ENCODE measurements around the gene KEAP1. TPM values are rescaled to one million over a fixed set of nuclear protein-coding genes. Genes with fewer than 3 reads are reported as not detected.

The KEAP1 gene
- total RNA-seq, 2 donors from 2014 or later = 53.3 to 59.5 TPM

GRCh38 chr19:10478476-10478875 lies 24.7 kb downstream of the KEAP1 start:
- H3K27me3 Mint-ChIP-seq (ENCODE audit: insufficient read depth) = peaks cover 23% of the 10 kb centered on the region
- no peaks in the 10 kb centered on the region for H3K4me1 ChIP-seq (ENCODE audit: control insufficient read depth, insufficient read depth, low read length)
- H3K9ac ChIP-seq (ENCODE audit: extremely low read depth, low read length, poor library complexity, severe bottlenecking) = no peak overlapping the region
- no peaks in the 10 kb centered on the region for H3K36me3 Mint-ChIP-seq (ENCODE audit: low read depth)
- no peaks in the 10 kb centered on the region for H3K9me3 ChIP-seq (ENCODE audit: control insufficient read depth, low read length)
- no peak for TF ChIP-seq CTCF (conservative IDR thresholded peaks at IDR 0.05)
- H3K4me3 ChIP-seq (ENCODE audit: low read length) = no peak overlapping the region
- no peaks in the 10 kb centered on the region for H3K9me3 Mint-ChIP-seq
- no peak overlapping the region for H3K27ac ChIP-seq (ENCODE audit: low read depth, low read length)
- H3K27ac Mint-ChIP-seq = no peak overlapping the region
- peaks cover 7% of the 10 kb centered on the region for H3K27me3 ChIP-seq (ENCODE audit: control insufficient read depth, insufficient read depth, low read length, poor library complexity, severe bottlenecking)
- no peak for DNase-seq
- 67% methylated on average over 2 to 5 of the region's 5 CpGs for WGBS, 2 experiments (ENCODE audit: insufficient coverage in 1 of 2, insufficient read length in 1 of 2)
- H3K4me1 Mint-ChIP-seq = no peaks in the 10 kb centered on the region
- no peak overlapping the region for H3K4me3 Mint-ChIP-seq
- no peaks in the 10 kb centered on the region for H3K36me3 ChIP-seq (ENCODE audit: control insufficient read depth, insufficient read depth, low read length)

GRCh38 chr19:10474962-10475451 lies 28.1 kb downstream of the KEAP1 start:
- Mint-ChIP-seq H3K27me3 (ENCODE audit: insufficient read depth) (peaks cover 17% of the 10 kb centered on the region), H3K27ac (no peak overlapping the region), H3K4me1 (no peaks in the 10 kb centered on the region), H3K9me3 (no peaks in the 10 kb centered on the region), H3K36me3 (ENCODE audit: low read depth) (no peaks in the 10 kb centered on the region), H3K4me3 (no peak overlapping the region)
- Histone ChIP-seq H3K9me3 (ENCODE audit: control insufficient read depth, low read length) (no peaks in the 10 kb centered on the region), H3K4me1 (ENCODE audit: control insufficient read depth, insufficient read depth, low read length) (no peaks in the 10 kb centered on the region), H3K4me3 (ENCODE audit: low read length) (no peak overlapping the region), H3K9ac (ENCODE audit: extremely low read depth, low read length, poor library complexity, severe bottlenecking) (no peak overlapping the region), H3K27ac (ENCODE audit: low read depth, low read length) (no peak overlapping the region), H3K27me3 (ENCODE audit: control insufficient read depth, insufficient read depth, low read length, poor library complexity, severe bottlenecking) (peaks cover 7% of the 10 kb centered on the region), H3K36me3 (ENCODE audit: control insufficient read depth, insufficient read depth, low read length) (no peaks in the 10 kb centered on the region)
- 69 to 81% methylated on average over 4 to 6 of the region's 6 CpGs for WGBS, 2 experiments (ENCODE audit: insufficient coverage in 1 of 2, insufficient read length in 1 of 2)
- TF ChIP-seq CTCF (conservative IDR thresholded peaks at IDR 0.05) = no peak
- no peak for DNase-seq

- no peaks in the 10 kb centered on the region for H3K27me3 ChIP-seq (ENCODE audit: control insufficient read depth, insufficient read depth, low read length, poor library complexity, severe bottlenecking)
- DNase-seq = no peak
- no peak for TF ChIP-seq CTCF (conservative IDR thresholded peaks at IDR 0.05)
- no peak overlapping the region for H3K27ac Mint-ChIP-seq
- no peak overlapping the region for H3K27ac ChIP-seq (ENCODE audit: low read depth, low read length)
- H3K27me3 Mint-ChIP-seq (ENCODE audit: insufficient read depth) = peaks cover 6% of the 10 kb centered on the region
- H3K36me3 Mint-ChIP-seq (ENCODE audit: low read depth) = no peaks in the 10 kb centered on the region
- H3K4me3 Mint-ChIP-seq = no peak overlapping the region
- H3K9ac ChIP-seq (ENCODE audit: extremely low read depth, low read length, poor library complexity, severe bottlenecking) = no peak overlapping the region
- H3K4me1 ChIP-seq (ENCODE audit: control insufficient read depth, insufficient read depth, low read length) = no peaks in the 10 kb centered on the region
- H3K9me3 ChIP-seq (ENCODE audit: control insufficient read depth, low read length) = no peaks in the 10 kb centered on the region
- no peaks in the 10 kb centered on the region for H3K4me1 Mint-ChIP-seq
- 85 to 91% methylated on average over 4 to 5 of the region's 5 CpGs for WGBS, 2 experiments (ENCODE audit: insufficient coverage in 1 of 2, insufficient read length in 1 of 2)
- H3K36me3 ChIP-seq (ENCODE audit: control insufficient read depth, insufficient read depth, low read length) = no peaks in the 10 kb centered on the region
- no peaks in the 10 kb centered on the region for H3K9me3 Mint-ChIP-seq
- H3K4me3 ChIP-seq (ENCODE audit: low read length) = no peak overlapping the region
Observed at GRCh38 chr19:10473192-10473591, 30.0 kb downstream of the KEAP1 start.

Data from endodermal cell (in vitro differentiated cells).